Heart left ventricle (tissue), 16 donors: ENCODE measurements around the gene FOXM1. TPM values are rescaled to one million over a fixed set of nuclear protein-coding genes. Genes with fewer than 3 reads are reported as not detected.

Experiments
- ATAC-seq, 4 donors: fragments of 200-7000 bp; cut with Tn5 transposase; one replicate each; pipeline ENCODE4 v1.9.1; 2020 to 2022; ENCODE audit warnings: moderate library complexity in 4 of 4, mild to moderate bottlenecking in 3 of 4, moderate number of reproducible peaks in 1 of 4
- DNase-seq, 5 donors: peaks; one replicate each; pipeline ENCODE4 v3.0.0-alpha.2; 2020
- H3K27ac ChIP-seq, 12 donors: fragments of 200-600 bp; sonication (generic) in 4 of 12; one replicate each; pipeline versions ENCODE4 v1.5.0 to v1.8.0; 2016 to 2022; ENCODE audit warnings: mild to moderate bottlenecking in 2 of 12
- H3K27me3 ChIP-seq, 9 donors: fragments of 200-600 bp; sonication (generic) in 2 of 9; one replicate each; pipeline versions ENCODE4 v1.5.1 to v1.8.0; 2016 to 2022; ENCODE audit warnings: mild to moderate bottlenecking in 3 of 9
- H3K36me3 ChIP-seq, 9 donors: fragments of 200-600 bp; sonication (generic) in 2 of 9; one replicate each; pipeline versions ENCODE4 v1.5.0 to v1.8.0; 2018 to 2022; ENCODE audit warnings: mild to moderate bottlenecking in 2 of 9
- H3K4me1 ChIP-seq, 12 donors: fragments of 200-600 bp; sonication (generic) in 4 of 12; one replicate each; pipeline versions ENCODE4 v1.5.0 to v1.8.0; 2016 to 2022; ENCODE audit warnings: mild to moderate bottlenecking in 3 of 12
- H3K4me3 ChIP-seq, 12 donors: fragments of 200-600 bp; sonication (generic) in 4 of 12; one replicate each; pipeline versions ENCODE4 v1.5.0 to v1.8.0; 2017 to 2022; ENCODE audit warnings: mild to moderate bottlenecking in 9 of 12, moderate library complexity in 4 of 12
- H3K9me3 ChIP-seq, 12 donors: fragments of 200-600 bp; sonication (generic) in 4 of 12; one replicate each; pipeline versions ENCODE4 v1.5.0 to v1.8.0; 2016 to 2022; ENCODE audit warnings: mild to moderate bottlenecking in 1 of 12
- CTCF ChIP-seq, 12 donors: fragments of 200-600 bp; sonication (generic) in 4 of 12; IDR thresholded peaks; one replicate each; pipeline versions ENCODE4 v1.5.0 to v1.8.0; 2018 to 2022; ENCODE audit warnings: antibody characterized with exemption in 12 of 12, mild to moderate bottlenecking in 5 of 12
- POLR2A ChIP-seq, 2 donors: fragments of 450-650 bp; IDR thresholded peaks; one replicate each; pipeline ENCODE4 v1.6.1; 2017; ENCODE audit warnings: antibody characterized with exemption in 2 of 2, mild to moderate bottlenecking in 2 of 2, moderate library complexity in 2 of 2
- WGBS, 4 donors: extraction: QIAGEN DNeasy Blood & Tissue Kit in 2 of 4; methylation state at CpG; one replicate each; pipeline versions ENCODE4 v1.1.5 to v1.1.7; 2013 to 2018; 5-methylcytosine and 5-hydroxymethylcytosine counted together
- intact Hi-C, 10 donors: fragments of 100-400 bp; cut with DNase I; formaldehyde crosslinking; loops; one replicate each; pipeline versions ENCODE4 v1.11.1 to v1.14.2; 2022
- polyA plus RNA-seq, 2 donors: library from polyadenylated mRNA; stranded (reverse); fragments of 200-250 nt; gene quantifications; one replicate each; pipeline ENCODE4 v1.2.3, GENCODE V29; 2013
- total RNA-seq, 9 donors: library from RNA; depleted of rRNA in 2 of 9; stranded (reverse); fragments of >200 nt in 2 of 9; fragmentation: NEBNext Ultra II Directional in 3 of 9; extraction: Animal tissue kit (Norgen Biotek cat#: 25700) in 3 of 9; gene quantifications; one replicate each; pipeline versions ENCODE4 v1.1.0 to v1.2.4, GENCODE V29; 2016 to 2023
- donor health status: ischemic (EF 13 %, LVEDD 7.1; RV severe dilation, severe dysfunction).
- donor health status: healthy with polysubstance abuse.
- donor health status: DM: no; HTN: yes; CAD: no.
- donor health status: DM: no; HTN: no; CAD: no.
- donor health status: ischemic (EF 25% LVEDD 6.9; RV normal size, moderate dysfunction).
- donor health status: ischemic (EF 25% LVEDD 5.7; RV mildly dilated, moderate dysfunction).
- donor health status: healthy.
- donor health status: DM: yes; HTN: yes; CAD: no.
- donor health status: ischemic (EF 35%, LVEDD 5.7; RV mildly dilated, moderate dysfunction).
- donor health status: nonischemic (EF 11% LVEDD 7.7; RV severe dilation, severe dysfunction).
- donor health status: DM: yes; HTN: yes; CAD: no.
- donor health status: PGD.
- donor health status: ischemic (EF 29% LVEDD 5.4; RV normal size, mild dysfunction).
- donor health status: nonischemic (EF 23%, LVEDD 6.1; RV moderate dilation, normal function).

FOXM1 gene
- total and polyA plus RNA-seq, 11 donors = 0.08 to 13.5 (median 0.38) TPM

- Histone ChIP-seq H3K36me3 (peaks cover 0 to 10% (median 0%) of the 10 kb centered on the region in 9 donors), H3K9me3 (no peaks in the 10 kb centered on the region), H3K27me3 (no peaks in the 10 kb centered on the region), H3K4me3 (no peak overlapping the region), H3K27ac (no peak overlapping the region), H3K4me1 (peaks cover 0 to 3% (median 0%) of the 10 kb centered on the region in 12 donors)
- intact Hi-C loops = loop anchor here in 9 of 10 donors (2.0 to 10.0 kb wide), 4 partner anchors 91 to 187 kb away; no protein-coding TSS in a partner anchor
- DNase-seq (peak; percentile 84 to 90 (median 85)), ATAC-seq (peak; percentile 68 to 95 (median 90))
- WGBS, 4 donors = 15 to 17% (median 16%) methylated on average over 11 of the region's 11 CpGs
- peak; percentile 72 to 92 (median 81) for TF ChIP-seq CTCF (IDR thresholded peaks at IDR 0.05)
- TF ChIP-seq POLR2A (IDR thresholded peaks at IDR 0.05) = no peak
Observed at GRCh38 chr12:2853626-2854025, 23.3 kb downstream of the FOXM1 start.

GRCh38 chr12:2851931-2852330 is 25.0 kb downstream of the FOXM1 start:
- no peak for DNase-seq
- Histone ChIP-seq H3K4me1 (peaks cover 0 to 3% (median 0%) of the 10 kb centered on the region in 12 donors), H3K36me3 (peaks cover 0 to 8% (median 0%) of the 10 kb centered on the region in 9 donors), H3K27me3 (no peaks in the 10 kb centered on the region), H3K9me3 (no peaks in the 10 kb centered on the region), H3K4me3 (no peak overlapping the region), H3K27ac (no peak overlapping the region)
- TF ChIP-seq CTCF (IDR thresholded peaks at IDR 0.05) (no peak), POLR2A (IDR thresholded peaks at IDR 0.05) (no peak)
- WGBS, 4 donors = 83 to 93% (median 89%) methylated on average over 3 of the region's 3 CpGs
- intact Hi-C loops = loop anchor here in 9 of 10 donors (2.0 to 10.0 kb wide), 4 partner anchors 93 to 189 kb away; no protein-coding TSS in a partner anchor
- ATAC-seq = no peak

GRCh38 chr12:2845280-2845679 is 31.7 kb downstream of the FOXM1 start:
- intact Hi-C loops = no loop called here
- no peaks in the 10 kb centered on the region for H3K27me3 ChIP-seq
- 25 to 49% (median 44%) methylated on average over 3 to 6 of the region's 6 CpGs for WGBS, 4 donors
- no peak overlapping the region for H3K4me3 ChIP-seq
- H3K36me3 ChIP-seq = peaks cover 0 to 13% (median 0%) of the 10 kb centered on the region in 9 donors
- no peak for TF ChIP-seq CTCF (IDR thresholded peaks at IDR 0.05)
- peak overlapping the region in 4 of 12 donors; percentile 14 to 68 (median 28) for H3K27ac ChIP-seq
- no peaks in the 10 kb centered on the region for H3K9me3 ChIP-seq
- peaks cover 0 to 14% (median 0%) of the 10 kb centered on the region in 12 donors for H3K4me1 ChIP-seq
- DNase-seq (peak; percentile 50 to 68 (median 58)), ATAC-seq (peak in 3 of 4 donors; percentile 23 to 78 (median 62))

GRCh38 chr12:2844786-2845185 is 32.2 kb downstream of the FOXM1 start:
- H3K36me3 ChIP-seq = peaks cover 0 to 13% (median 0%) of the 10 kb centered on the region in 9 donors
- DNase-seq (peak in 1 of 5 donors; percentile 31), ATAC-seq (no peak)
- H3K4me1 ChIP-seq = peaks cover 0 to 14% (median 0%) of the 10 kb centered on the region in 12 donors
- TF ChIP-seq CTCF (IDR thresholded peaks at IDR 0.05) = no peak
- TF ChIP-seq POLR2A (IDR thresholded peaks at IDR 0.05) = no peak
- WGBS, 4 donors = 87 to 88% (median 88%) methylated on average over 9 of the region's 9 CpGs
- intact Hi-C loops = no loop called here
- H3K9me3 ChIP-seq = no peaks in the 10 kb centered on the region
- H3K4me3 ChIP-seq = no peak overlapping the region
- no peaks in the 10 kb centered on the region for H3K27me3 ChIP-seq
- peak overlapping the region in 4 of 12 donors; percentile 15 to 68 (median 42) for H3K27ac ChIP-seq
